ENCODE measurements around the gene CPXM1. TPM values are rescaled to one million over a fixed set of nuclear protein-coding genes. Genes with fewer than 3 reads are reported as not detected.
"Not testable (repeated sequence)": the region's sequence is repeated elsewhere in the genome, so short reads cannot be mapped to it uniquely, and the experiment has no call there.

Gene CPXM1
- total RNA-seq, 1 donor from 2014 or later: 218 TPM

DNA sequence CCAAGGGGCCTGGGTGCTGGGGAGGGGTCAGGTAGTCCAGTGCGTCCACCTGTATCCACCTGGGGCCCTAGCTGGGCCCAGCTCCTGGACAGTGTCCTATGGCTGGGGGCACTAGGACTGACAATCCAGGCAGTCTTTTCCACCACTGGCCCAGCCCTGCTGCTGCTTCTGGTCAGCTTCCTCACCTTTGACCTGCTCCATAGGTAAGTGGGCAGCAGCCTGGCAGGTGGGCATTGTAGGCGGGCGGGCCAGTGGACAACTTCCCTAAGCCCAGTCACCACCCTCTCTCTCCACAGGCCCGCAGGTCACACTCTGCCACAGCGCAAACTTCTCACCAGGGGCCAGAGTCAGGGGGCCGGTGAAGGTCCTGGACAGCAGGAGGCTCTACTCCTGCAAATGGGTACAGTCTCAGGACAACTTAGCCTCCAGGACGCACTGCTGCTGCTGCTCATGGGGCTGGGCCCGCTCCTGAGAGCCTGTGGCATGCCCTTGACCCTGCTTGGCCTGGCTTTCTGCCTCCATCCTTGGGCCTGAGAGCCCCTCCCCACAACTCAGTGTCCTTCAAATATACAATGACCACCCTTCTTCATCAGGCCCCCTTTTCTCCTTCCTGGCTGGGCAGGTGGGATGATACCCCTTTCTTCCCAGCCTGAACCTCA is 14.9 kb upstream of the CPXM1 start:
- Mint-ChIP-seq H3K4me1 (peaks cover 4% of the 10 kb centered on the region), H3K36me3 (ENCODE audit: low read depth) (no peaks in the 10 kb centered on the region)

GRCh38 chr20:2814587-2815051 is 14.2 kb upstream of the CPXM1 start, which contains the start of gene C20orf141:
TSS of gene C20orf141 (plus strand) at chr20:2814987. CDS start at chr20:2815185, 198 bp downstream.
- TF ChIP-seq, protein P1, sequence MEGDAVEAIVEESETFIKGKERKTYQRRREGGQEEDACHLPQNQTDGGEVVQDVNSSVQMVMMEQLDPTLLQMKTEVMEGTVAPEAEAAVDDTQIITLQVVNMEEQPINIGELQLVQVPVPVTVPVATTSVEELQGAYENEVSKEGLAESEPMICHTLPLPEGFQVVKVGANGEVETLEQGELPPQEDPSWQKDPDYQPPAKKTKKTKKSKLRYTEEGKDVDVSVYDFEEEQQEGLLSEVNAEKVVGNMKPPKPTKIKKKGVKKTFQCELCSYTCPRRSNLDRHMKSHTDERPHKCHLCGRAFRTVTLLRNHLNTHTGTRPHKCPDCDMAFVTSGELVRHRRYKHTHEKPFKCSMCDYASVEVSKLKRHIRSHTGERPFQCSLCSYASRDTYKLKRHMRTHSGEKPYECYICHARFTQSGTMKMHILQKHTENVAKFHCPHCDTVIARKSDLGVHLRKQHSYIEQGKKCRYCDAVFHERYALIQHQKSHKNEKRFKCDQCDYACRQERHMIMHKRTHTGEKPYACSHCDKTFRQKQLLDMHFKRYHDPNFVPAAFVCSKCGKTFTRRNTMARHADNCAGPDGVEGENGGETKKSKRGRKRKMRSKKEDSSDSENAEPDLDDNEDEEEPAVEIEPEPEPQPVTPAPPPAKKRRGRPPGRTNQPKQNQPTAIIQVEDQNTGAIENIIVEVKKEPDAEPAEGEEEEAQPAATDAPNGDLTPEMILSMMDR (conservative IDR thresholded peaks at IDR 0.05): no peak
- H3K36me3 Mint-ChIP-seq (ENCODE audit: low read depth): no peaks in the 10 kb centered on the region
- no peak for DNase-seq (ENCODE audit: low read depth, low spot score)
- H3K27me3 Mint-ChIP-seq (ENCODE audit: low read depth): peaks cover 9% of the 10 kb centered on the region
- no peak within 1 kb of the TSS for H3K4me3 Mint-ChIP-seq
- no peak within 1 kb of the TSS for H3K27ac Mint-ChIP-seq (ENCODE audit: unreplicated experiment)
- no peaks in the 10 kb centered on the region for H3K4me1 Mint-ChIP-seq
- H3K9me3 Mint-ChIP-seq: peaks cover 3% of the 10 kb centered on the region

More for the DNA sequence above, 14.9 kb upstream of the CPXM1 start:
- Mint-ChIP-seq H3K9me3 (peaks cover 3% of the 10 kb centered on the region), H3K27ac (ENCODE audit: unreplicated experiment) (no peak overlapping the region), H3K27me3 (ENCODE audit: low read depth) (peaks cover 16% of the 10 kb centered on the region), H3K4me3 (no peak overlapping the region)
- no peak for DNase-seq (ENCODE audit: low read depth, low spot score)
- TF ChIP-seq, protein P1 (conservative IDR thresholded peaks at IDR 0.05): no peak

- Mint-ChIP-seq H3K36me3 (ENCODE audit: low read depth) (peaks cover under 1% of the 10 kb centered on the region), H3K27ac (ENCODE audit: unreplicated experiment) (no peak overlapping the region), H3K4me3 (no peak overlapping the region), H3K9me3 (peaks cover 5% of the 10 kb centered on the region), H3K27me3 (ENCODE audit: low read depth) (peaks cover 8% of the 10 kb centered on the region), H3K4me1 (peaks cover 2% of the 10 kb centered on the region)
- TF ChIP-seq, protein P1 (conservative IDR thresholded peaks at IDR 0.05): no peak
- no peak for DNase-seq (ENCODE audit: low read depth, low spot score)
Observed at GRCh38 chr20:2814076-2814475, 13.6 kb upstream of the CPXM1 start.

GRCh38 chr20:2812189-2812588 is 11.8 kb upstream of the CPXM1 start:
- Mint-ChIP-seq H3K4me1 (peaks cover 6% of the 10 kb centered on the region), H3K27ac (ENCODE audit: unreplicated experiment) (no peak overlapping the region), H3K27me3 (ENCODE audit: low read depth) (peaks cover 9% of the 10 kb centered on the region), H3K9me3 (peaks cover 8% of the 10 kb centered on the region), H3K4me3 (no peak overlapping the region), H3K36me3 (ENCODE audit: low read depth) (peaks cover 3% of the 10 kb centered on the region)
- DNase-seq (ENCODE audit: low read depth, low spot score): no peak
- TF ChIP-seq, protein P1 (conservative IDR thresholded peaks at IDR 0.05): no peak

DNA sequence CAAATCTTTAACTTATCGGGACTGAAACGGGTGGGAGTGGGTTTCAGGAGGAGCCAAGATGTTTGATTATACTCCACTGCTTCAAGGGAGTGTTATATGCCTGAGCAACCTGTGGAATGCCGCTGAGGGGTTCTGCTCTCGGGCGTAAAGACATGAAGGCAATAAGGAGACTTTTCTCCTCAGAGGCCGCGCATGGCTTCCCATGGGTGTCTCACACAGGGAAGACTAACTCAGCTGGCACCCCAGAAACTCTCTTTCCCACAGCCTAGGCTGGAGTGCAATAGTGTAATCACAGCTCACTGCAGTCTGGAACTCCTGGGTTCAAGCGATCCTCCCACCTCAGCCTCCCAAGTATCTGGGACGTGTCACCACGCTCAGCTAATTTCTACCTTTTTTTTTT is 9.3 kb upstream of the CPXM1 start:
- Mint-ChIP-seq H3K36me3 (ENCODE audit: low read depth) (peaks cover 3% of the 10 kb centered on the region), H3K9me3 (peaks cover 8% of the 10 kb centered on the region), H3K4me3 (no peak overlapping the region), H3K27me3 (ENCODE audit: low read depth) (peaks cover 14% of the 10 kb centered on the region), H3K27ac (ENCODE audit: unreplicated experiment) (no peak overlapping the region), H3K4me1 (peaks cover 11% of the 10 kb centered on the region)
- DNase-seq (ENCODE audit: low read depth, low spot score): no peak
- TF ChIP-seq, protein P1 (conservative IDR thresholded peaks at IDR 0.05): no peak

DNA sequence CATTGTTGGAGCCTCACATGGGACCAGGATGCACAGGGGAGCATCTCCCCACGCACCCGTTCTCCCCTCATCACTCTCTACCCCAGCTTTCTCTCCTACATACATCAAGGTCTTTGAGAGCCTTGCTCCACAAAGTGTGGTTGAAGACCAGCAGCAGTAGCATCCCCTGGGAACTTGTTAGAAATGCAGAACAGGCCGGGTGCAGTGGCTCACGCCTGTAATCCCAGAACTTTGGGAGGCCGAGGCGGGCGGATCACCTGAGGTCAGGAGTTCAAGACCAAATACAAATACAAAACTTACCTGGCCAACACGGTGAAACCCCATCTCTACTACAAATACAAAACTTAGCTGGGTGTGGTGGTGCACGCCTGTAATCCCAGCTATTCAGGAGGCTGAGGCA is 7.5 kb upstream of the CPXM1 start:
- H3K4me3 Mint-ChIP-seq; DNase-seq (ENCODE audit: low read depth, low spot score): not testable (repeated sequence)
- peaks cover 17% of the 10 kb centered on the region for H3K27me3 Mint-ChIP-seq (ENCODE audit: low read depth)

More for the DNA sequence above, 7.5 kb upstream of the CPXM1 start:
- H3K36me3 Mint-ChIP-seq (ENCODE audit: low read depth); H3K27ac Mint-ChIP-seq (ENCODE audit: unreplicated experiment); H3K9me3 Mint-ChIP-seq: not testable (repeated sequence)
- H3K4me1 Mint-ChIP-seq: peaks cover 11% of the 10 kb centered on the region

Measured in neural crest cell (in vitro differentiated cells).